T-helper 17 cell (primary cell): Measurements from ENCODE around the gene SEMA7A. TPM values are rescaled to one million over a fixed set of nuclear protein-coding genes. Genes with fewer than 3 reads are reported as not detected.

ENCODE experiments used
- ATAC-seq: fragments of 150-1000 bp; cut with Tn5 transposase; 2 replicates; pipeline ENCODE4 v1.10.0; 2021; ENCODE audit warnings: mild to moderate bottlenecking, moderate library complexity
- DNase-seq, 3 donors: peaks; one replicate each; pipeline versions ENCODE4 v3.0.0 to v3.0.0-alpha.2; 2020 to 2021
- H3K9me3 ChIP-seq: one replicate; pipeline ENCODE4 v1.7.0; 2013; ENCODE audit warnings: low read length, mild to moderate bottlenecking; ENCODE audit not compliant: control insufficient read depth, poor library complexity, severe bottlenecking
- H3K27ac Mint-ChIP-seq: one replicate; pipeline ENCODE4 v1.8.0; 2022; ENCODE audit warnings: mild to moderate bottlenecking, moderate library complexity, mixed read lengths
- H3K27me3 Mint-ChIP-seq: one replicate; pipeline ENCODE4 v1.8.0; 2022; ENCODE audit warnings: mixed read lengths
- H3K36me3 Mint-ChIP-seq: one replicate; pipeline ENCODE4 v1.8.0; 2022; ENCODE audit warnings: low read depth, mixed read lengths
- H3K4me1 Mint-ChIP-seq: one replicate; pipeline ENCODE4 v1.8.0; 2022; ENCODE audit warnings: mild to moderate bottlenecking, mixed read lengths
- H3K4me3 Mint-ChIP-seq: one replicate; pipeline ENCODE4 v1.8.0; 2022; ENCODE audit warnings: mild to moderate bottlenecking, moderate library complexity, mixed read lengths
- total RNA-seq, 4 donors: library from RNA in 2 of 4; stranded (reverse) in 2 of 4; gene quantifications; one replicate each; pipeline ENCODE4 v1.2.3 and lab custom pipeline; 2022 to 2026

Gene SEMA7A
- total RNA-seq, 2 donors from 2014 or later = 2.2 to 3.6 TPM

- ATAC-seq = no peak
- Mint-ChIP-seq H3K36me3 (no peaks in the 10 kb centered on the region), H3K27ac (no peak overlapping the region)
Observed at GRCh38 chr15:74422265-74422651, 11.5 kb downstream of the SEMA7A start.

GRCh38 chr15:74421302-74422245, 12.2 kb downstream of the SEMA7A start:
- no peak for ATAC-seq

More at GRCh38 chr15:74422265-74422651, 11.5 kb downstream of the SEMA7A start:
- Mint-ChIP-seq H3K4me3 (no peak overlapping the region), H3K27me3 (no peaks in the 10 kb centered on the region), H3K4me1 (peaks cover 10% of the 10 kb centered on the region)
- H3K9me3 ChIP-seq = no peaks in the 10 kb centered on the region
- no peak for DNase-seq

GRCh38 chr15:74420193-74420905, 13.4 kb downstream of the SEMA7A start:
- H3K9me3 ChIP-seq = no peaks in the 10 kb centered on the region
- DNase-seq = no peak
- Mint-ChIP-seq H3K27ac (no peak overlapping the region), H3K36me3 (peaks cover 6% of the 10 kb centered on the region), H3K27me3 (no peaks in the 10 kb centered on the region), H3K4me3 (peak overlapping the region; percentile 5), H3K4me1 (peaks cover 10% of the 10 kb centered on the region)
- ATAC-seq = no peak

More at GRCh38 chr15:74421302-74422245, 12.2 kb downstream of the SEMA7A start:
- H3K27ac Mint-ChIP-seq = peak overlapping the region; percentile 57
- H3K9me3 ChIP-seq = no peaks in the 10 kb centered on the region
- H3K27me3 Mint-ChIP-seq = no peaks in the 10 kb centered on the region
- H3K36me3 Mint-ChIP-seq = no peaks in the 10 kb centered on the region
- H3K4me1 Mint-ChIP-seq = peaks cover 7% of the 10 kb centered on the region
- DNase-seq = no peak
- no peak overlapping the region for H3K4me3 Mint-ChIP-seq

- H3K4me3 Mint-ChIP-seq = no peak overlapping the region
- peaks cover 8% of the 10 kb centered on the region for H3K36me3 Mint-ChIP-seq
- ATAC-seq = no peak
- no peak for DNase-seq
- no peaks in the 10 kb centered on the region for H3K9me3 ChIP-seq
- H3K27me3 Mint-ChIP-seq = no peaks in the 10 kb centered on the region
- H3K27ac Mint-ChIP-seq = no peak overlapping the region
- peaks cover 8% of the 10 kb centered on the region for H3K4me1 Mint-ChIP-seq
Observed at GRCh38 chr15:74419432-74419831, 14.3 kb downstream of the SEMA7A start.

- no peaks in the 10 kb centered on the region for H3K9me3 ChIP-seq
- H3K27me3 Mint-ChIP-seq = no peaks in the 10 kb centered on the region
- H3K36me3 Mint-ChIP-seq = peaks cover 11% of the 10 kb centered on the region
- ATAC-seq (no peak), DNase-seq (no peak)
- H3K4me3 Mint-ChIP-seq = no peak overlapping the region
- peaks cover 8% of the 10 kb centered on the region for H3K4me1 Mint-ChIP-seq
- H3K27ac Mint-ChIP-seq = no peak overlapping the region
Observed at GRCh38 chr15:74418575-74419338, 15.0 kb downstream of the SEMA7A start.

GRCh38 chr15:74417670-74418069, 16.1 kb downstream of the SEMA7A start:
- H3K36me3 Mint-ChIP-seq = peaks cover 11% of the 10 kb centered on the region
- no peak overlapping the region for H3K4me3 Mint-ChIP-seq
- ATAC-seq (no peak), DNase-seq (no peak)
- H3K27ac Mint-ChIP-seq = no peak overlapping the region
- no peaks in the 10 kb centered on the region for H3K9me3 ChIP-seq
- H3K4me1 Mint-ChIP-seq = peaks cover 8% of the 10 kb centered on the region
- H3K27me3 Mint-ChIP-seq = no peaks in the 10 kb centered on the region

- Mint-ChIP-seq H3K4me3 (no peak overlapping the region), H3K27ac (no peak overlapping the region), H3K4me1 (peaks cover 8% of the 10 kb centered on the region), H3K27me3 (no peaks in the 10 kb centered on the region), H3K36me3 (peaks cover 11% of the 10 kb centered on the region)
- no peaks in the 10 kb centered on the region for H3K9me3 ChIP-seq
- DNase-seq = no peak
- no peak for ATAC-seq
Observed at GRCh38 chr15:74417225-74417624, 16.5 kb downstream of the SEMA7A start.

GRCh38 chr15:74415966-74416916, 17.5 kb downstream of the SEMA7A start:
- H3K9me3 ChIP-seq = no peaks in the 10 kb centered on the region
- Mint-ChIP-seq H3K27me3 (no peaks in the 10 kb centered on the region), H3K4me1 (peaks cover 8% of the 10 kb centered on the region), H3K36me3 (peaks cover 11% of the 10 kb centered on the region), H3K4me3 (no peak overlapping the region), H3K27ac (no peak overlapping the region)
- DNase-seq = no peak
- ATAC-seq = no peak

GRCh38 chr15:74414603-74415338, 19.0 kb downstream of the SEMA7A start:
- DNase-seq (no peak), ATAC-seq (no peak)
- Mint-ChIP-seq H3K36me3 (peaks cover 11% of the 10 kb centered on the region), H3K27me3 (no peaks in the 10 kb centered on the region), H3K27ac (no peak overlapping the region), H3K4me3 (no peak overlapping the region), H3K4me1 (peaks cover 8% of the 10 kb centered on the region)
- H3K9me3 ChIP-seq = no peaks in the 10 kb centered on the region

GRCh38 chr15:74414081-74414580, 19.6 kb downstream of the SEMA7A start:
- H3K27me3 Mint-ChIP-seq = no peaks in the 10 kb centered on the region
- ATAC-seq = no peak
- no peak overlapping the region for H3K4me3 Mint-ChIP-seq
- peaks cover 8% of the 10 kb centered on the region for H3K4me1 Mint-ChIP-seq
- peaks cover 11% of the 10 kb centered on the region for H3K36me3 Mint-ChIP-seq
- H3K27ac Mint-ChIP-seq = no peak overlapping the region
- H3K9me3 ChIP-seq = no peaks in the 10 kb centered on the region
- DNase-seq = no peak

GRCh38 chr15:74413350-74414080, 20.2 kb downstream of the SEMA7A start:
- Mint-ChIP-seq H3K36me3 (peaks cover 11% of the 10 kb centered on the region), H3K4me1 (peaks cover 7% of the 10 kb centered on the region), H3K27me3 (no peaks in the 10 kb centered on the region), H3K27ac (no peak overlapping the region), H3K4me3 (no peak overlapping the region)
- ATAC-seq = no peak
- DNase-seq = no peak
- H3K9me3 ChIP-seq = no peaks in the 10 kb centered on the region
